Skeletal muscle satellite cell (primary cell): Measurements from ENCODE around the gene TBC1D7.

Experiments used
- H3K27me3 ChIP-seq: 2 replicates; pipeline ENCODE4 v1.7.0; 2013; ENCODE audit warnings: low read length; ENCODE audit not compliant: control insufficient read depth, insufficient read depth
- H3K36me3 ChIP-seq: 2 replicates; pipeline ENCODE4 v1.7.0; 2013; ENCODE audit warnings: mild to moderate bottlenecking, control low read depth, low read length; ENCODE audit not compliant: insufficient read depth
- H3K4me1 ChIP-seq: 2 replicates; pipeline ENCODE4 v1.7.0; 2013; ENCODE audit warnings: low read length; ENCODE audit not compliant: control insufficient read depth, insufficient read depth
- H3K4me2 ChIP-seq: 2 replicates; pipeline ENCODE4 v1.7.0; 2013; ENCODE audit warnings: mild to moderate bottlenecking, low read length
- H3K4me3 ChIP-seq: 2 replicates; pipeline ENCODE4 v1.7.0; 2013; ENCODE audit warnings: low read length
- H3K9ac ChIP-seq: 2 replicates; pipeline ENCODE4 v1.7.0; 2013; ENCODE audit warnings: mild to moderate bottlenecking, low read depth, low read length, moderate library complexity
- H3K9me3 ChIP-seq: replicated peaks from 2 replicates; pipeline ENCODE4 v1.7.0; 2013; ENCODE audit warnings: mild to moderate bottlenecking, control low read depth, low read length

TBC1D7 gene

GRCh38 chr6:13259393-13259792 is 68.9 kb downstream of the TBC1D7 start:
- Histone ChIP-seq H3K27me3 (no peaks in the 10 kb centered on the region), H3K9ac (no peak overlapping the region), H3K36me3 (no peaks in the 10 kb centered on the region), H3K4me2 (no peak overlapping the region), H3K9me3 (no peaks in the 10 kb centered on the region), H3K4me1 (no peaks in the 10 kb centered on the region), H3K4me3 (no peak overlapping the region)

- Histone ChIP-seq H3K4me3 (no peak overlapping the region), H3K9ac (no peak overlapping the region), H3K4me2 (no peak overlapping the region), H3K9me3 (no peaks in the 10 kb centered on the region), H3K4me1 (no peaks in the 10 kb centered on the region), H3K36me3 (no peaks in the 10 kb centered on the region), H3K27me3 (no peaks in the 10 kb centered on the region)
These were observed 71.9 kb downstream of the TBC1D7 start for GRCh38 chr6:13256266-13257001.
